Stimulated activated CD4-positive, alpha-beta T cell treated with anti-CD3 and anti-CD28 coated beads, Interleukin-12 subunit alpha, Interleukin-12 subunit beta, amount 100 ng/mL, for 4 hours (primary cell): Measurements from ENCODE around the gene WLS.

Experiments used
- DNase-seq: peaks from one replicate; pipeline ENCODE4 v3.0.0-alpha.2; 2020

Gene WLS

DNA sequence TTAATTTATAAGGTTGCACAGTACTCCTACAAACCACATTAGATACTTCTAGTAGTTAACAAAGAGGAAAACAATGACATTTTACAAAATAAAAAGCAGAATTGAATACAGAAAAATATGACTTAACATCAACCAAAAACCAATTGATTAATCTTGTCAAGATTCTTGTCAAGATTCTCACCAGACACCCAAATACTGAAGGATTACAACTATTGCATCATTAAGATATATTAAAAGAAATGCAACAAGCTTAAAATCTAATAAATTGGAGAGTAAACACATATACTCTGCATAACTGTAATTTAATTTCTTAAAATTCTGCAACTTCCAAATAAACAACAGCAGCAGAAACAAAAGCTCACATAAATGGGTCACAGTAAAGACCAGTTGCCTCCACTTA is 4.7 kb downstream of the WLS start:
- no peak for DNase-seq

DNA sequence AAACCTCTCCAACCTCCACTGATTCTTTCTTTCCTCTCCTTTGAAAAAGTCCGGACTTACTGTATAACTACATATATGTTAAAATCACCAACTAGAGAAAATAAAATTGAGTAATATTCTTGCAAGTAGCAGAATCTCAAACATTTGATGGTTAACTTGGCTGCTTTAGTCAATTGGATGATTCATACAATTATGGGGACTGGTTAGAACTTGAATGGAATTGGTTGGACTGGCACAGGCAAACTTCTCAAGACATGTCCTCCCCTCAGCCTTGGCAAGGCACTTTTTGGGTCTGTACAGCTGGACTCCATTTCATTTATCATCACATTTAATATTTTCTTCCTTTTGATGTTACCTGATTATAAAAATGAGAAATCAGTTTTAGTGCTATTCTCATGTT is 6.5 kb downstream of the WLS start:
- DNase-seq = no peak

DNA sequence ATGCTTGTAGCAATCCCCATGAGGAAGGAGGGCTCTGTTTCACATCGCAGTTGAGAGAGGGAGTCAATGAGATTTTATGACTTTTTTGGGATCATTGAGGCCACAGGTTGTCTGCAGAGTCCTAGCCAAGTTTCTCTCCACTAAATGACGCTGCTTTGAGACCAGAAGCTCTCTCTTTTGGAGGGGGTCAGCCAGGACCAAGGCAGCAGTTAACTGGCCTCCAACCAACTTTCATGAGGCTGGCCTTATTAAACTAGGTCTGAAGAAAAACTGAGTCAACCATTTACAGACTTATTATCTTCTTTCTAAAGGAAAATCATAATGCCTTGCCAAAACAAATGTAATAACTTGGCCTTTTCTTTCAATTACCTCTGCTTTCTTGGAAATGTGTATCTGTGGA is 8.6 kb downstream of the WLS start:
- DNase-seq = no peak

DNA sequence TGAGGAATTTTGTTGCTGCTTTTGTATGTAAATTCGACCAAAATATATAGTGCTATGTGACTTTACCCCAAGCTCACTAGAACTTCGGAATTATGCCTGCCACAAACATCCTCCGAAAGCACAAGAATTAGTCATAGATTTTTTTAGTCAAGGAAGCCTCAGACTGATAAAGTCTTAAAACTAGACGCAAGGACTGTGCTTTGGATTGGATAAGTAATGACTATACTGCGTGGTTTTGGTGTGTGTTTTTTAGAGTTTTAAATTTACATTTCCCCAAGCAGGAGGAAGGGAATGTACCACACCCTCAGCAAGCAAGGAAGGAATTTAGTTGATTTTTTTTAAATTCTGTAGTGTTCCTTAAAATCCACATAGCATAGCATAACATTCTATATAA is 10.3 kb downstream of the WLS start:
- DNase-seq = no peak

DNA sequence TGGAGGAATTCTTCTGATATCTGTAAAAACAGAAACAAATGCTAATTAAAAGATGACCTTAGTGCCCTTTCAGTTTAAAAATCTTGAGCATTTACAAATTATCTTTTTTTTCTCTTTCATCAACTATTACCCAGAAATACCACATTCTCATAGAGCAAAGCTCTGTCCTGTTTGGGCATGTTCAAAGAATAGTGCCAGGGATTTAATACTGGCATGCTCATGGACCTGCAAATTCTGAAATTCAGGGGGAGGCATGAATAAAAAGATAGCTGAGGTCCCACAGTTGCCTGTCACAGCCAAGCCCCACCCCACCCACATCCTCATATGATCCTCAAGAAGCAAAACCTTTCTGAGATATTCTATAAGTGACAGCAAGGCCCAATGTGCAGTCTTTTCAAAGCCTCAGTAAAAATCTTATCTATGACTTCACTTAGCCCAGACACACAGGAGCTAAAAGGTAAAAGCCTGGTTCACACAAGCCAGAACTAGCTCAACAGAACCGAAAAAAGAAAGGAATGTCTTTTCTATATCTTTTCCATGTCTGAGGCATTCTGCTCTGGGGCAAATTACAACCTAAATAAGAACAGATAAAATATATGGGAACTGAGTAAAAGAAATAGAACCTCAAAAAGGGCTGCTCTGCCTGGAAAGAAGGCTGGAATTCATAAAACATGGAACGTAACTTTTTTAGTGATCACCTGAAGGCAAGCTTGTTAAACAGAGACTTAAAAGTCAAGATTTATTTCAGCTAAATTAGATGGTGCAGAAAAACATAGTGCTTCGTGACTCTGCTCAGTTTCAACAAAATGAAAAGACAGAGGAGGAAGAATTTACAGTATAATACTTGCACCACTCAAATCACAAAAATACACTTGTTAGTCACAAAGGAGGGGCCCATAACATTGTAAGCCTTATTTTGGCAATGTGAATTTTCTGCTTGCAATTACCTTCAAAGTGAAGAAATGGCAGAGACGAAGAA is 11.0 kb downstream of the WLS start:
- DNase-seq = no peak

DNA sequence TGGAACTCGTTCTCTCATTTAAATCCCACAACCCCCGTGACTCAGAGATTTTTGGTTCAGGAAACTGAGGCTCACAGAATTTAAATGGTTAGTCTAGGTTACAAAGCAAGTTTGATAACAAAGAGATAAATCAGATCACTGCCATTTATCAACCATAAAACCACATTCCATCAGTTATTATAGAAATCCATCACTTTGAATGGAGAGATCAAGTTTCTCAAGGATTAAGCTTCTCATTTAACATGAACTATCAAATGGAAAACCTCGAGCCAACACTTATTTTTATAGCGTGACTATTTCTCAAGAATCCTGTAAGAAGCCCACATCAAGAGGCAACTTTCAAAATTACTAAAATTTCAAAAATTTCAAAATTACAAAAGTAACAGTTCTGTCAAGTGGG is 11.9 kb downstream of the WLS start:
- DNase-seq = no peak

DNA sequence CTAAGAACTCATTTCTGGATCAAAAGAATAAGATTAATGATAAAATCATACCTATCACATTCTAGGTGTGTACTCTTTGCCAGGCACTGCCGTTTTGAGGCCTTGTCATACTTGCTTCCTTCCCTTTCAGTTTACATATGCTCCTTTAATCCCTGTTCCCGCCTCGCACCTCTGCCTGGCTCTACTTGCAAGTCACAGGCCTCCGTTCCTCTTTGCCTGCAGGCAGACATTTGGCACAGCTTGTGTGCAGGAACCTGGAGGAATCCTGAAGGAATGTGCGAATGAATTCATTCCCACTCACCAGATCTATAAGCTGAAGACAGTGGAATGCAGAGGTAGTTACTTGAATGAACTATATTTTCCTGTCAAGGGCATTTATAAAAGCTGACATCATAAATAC is 13.8 kb downstream of the WLS start:
- no peak for DNase-seq

DNA sequence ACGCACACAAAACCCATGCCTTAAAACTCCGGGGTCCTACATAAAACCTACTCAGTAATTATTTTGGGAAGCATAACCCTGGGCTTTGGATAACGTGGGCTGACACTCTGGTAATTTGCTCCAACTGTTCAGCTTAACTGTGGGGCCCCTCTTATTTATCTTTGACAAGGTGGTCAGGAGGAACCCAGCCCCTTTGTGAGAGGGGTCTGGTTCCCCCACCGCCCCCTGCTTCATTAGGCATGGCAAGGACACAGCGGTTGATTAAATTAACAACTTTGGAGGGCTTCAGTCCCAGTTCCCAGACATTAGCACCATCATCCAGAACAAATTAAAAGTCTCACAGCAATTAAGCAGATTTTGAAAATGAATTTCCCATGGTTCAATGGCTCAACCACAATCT is 14.7 kb downstream of the WLS start:
- no peak for DNase-seq

DNA sequence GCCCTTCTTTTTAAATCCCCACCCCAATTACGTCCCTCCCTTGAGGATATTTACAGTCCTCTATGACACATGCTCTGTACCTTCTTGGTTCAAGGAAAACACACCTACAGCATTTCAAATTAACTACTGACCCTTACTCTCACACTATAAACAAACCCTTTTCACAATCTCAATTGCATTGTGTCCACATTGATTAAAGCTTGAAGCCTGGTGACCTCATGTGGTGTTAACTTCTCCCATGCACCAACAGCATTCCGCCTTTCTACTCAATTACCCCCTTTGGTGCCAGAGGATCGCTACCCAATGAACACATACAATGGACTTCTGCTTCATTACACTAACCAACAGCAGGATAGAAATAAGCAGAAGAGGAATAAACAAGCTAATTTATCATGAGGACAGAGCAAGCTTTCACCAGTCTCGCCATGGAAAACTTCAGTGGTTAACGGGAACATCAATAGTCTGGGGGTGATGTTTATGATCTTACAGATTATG is 15.2 kb downstream of the WLS start:
- no peak for DNase-seq

DNA sequence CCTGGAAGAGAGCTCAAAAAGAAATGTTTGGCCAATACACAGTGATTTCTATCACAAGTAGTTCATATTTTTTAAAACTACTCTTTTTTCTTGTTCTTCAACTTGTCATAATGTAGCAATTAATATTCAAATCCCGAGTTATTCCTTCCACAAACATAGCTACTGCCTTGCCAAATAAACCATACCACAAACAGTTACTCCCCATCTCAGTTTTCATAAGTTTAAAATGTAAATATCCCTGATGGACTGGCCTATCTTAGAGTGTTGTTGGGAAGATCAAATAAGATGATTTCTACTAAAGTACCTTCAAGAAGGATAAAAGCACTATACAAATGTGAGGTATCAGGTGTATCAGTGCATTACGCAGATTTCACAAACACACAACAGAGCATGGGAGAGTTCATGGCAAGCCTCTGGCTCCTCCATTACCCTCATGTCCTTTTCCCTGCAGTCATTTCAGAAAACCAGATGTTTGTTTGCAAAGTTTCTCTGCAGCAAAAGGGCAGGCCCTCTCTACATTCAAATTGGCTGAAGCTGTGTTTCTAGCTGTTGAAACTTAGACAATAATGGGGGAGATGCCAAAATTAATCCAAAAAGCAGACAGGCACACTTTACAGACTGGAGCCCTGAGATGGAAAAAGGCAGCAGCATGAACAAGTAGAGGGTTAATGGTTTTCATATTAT is 16.1 kb downstream of the WLS start:
- DNase-seq = no peak

DNA sequence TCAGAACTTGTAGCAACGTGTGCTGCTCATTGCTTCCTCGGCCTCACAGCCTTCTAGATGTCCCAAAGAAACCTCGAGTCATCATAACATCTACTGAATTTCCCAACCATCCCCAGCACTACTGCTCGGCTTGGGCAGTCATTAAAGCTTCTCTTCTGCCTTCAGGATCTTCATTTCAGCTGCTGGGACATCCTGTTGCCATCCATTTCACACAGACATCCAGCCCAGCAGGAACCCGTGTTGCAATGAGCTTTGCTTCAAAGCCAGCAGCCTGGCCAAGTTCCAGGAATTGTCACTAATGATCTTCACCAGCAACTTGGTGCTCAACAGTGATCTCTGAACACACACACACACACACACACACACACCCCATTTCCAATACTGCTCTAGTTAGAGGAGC is 18.5 kb downstream of the WLS start:
- no peak for DNase-seq

DNA sequence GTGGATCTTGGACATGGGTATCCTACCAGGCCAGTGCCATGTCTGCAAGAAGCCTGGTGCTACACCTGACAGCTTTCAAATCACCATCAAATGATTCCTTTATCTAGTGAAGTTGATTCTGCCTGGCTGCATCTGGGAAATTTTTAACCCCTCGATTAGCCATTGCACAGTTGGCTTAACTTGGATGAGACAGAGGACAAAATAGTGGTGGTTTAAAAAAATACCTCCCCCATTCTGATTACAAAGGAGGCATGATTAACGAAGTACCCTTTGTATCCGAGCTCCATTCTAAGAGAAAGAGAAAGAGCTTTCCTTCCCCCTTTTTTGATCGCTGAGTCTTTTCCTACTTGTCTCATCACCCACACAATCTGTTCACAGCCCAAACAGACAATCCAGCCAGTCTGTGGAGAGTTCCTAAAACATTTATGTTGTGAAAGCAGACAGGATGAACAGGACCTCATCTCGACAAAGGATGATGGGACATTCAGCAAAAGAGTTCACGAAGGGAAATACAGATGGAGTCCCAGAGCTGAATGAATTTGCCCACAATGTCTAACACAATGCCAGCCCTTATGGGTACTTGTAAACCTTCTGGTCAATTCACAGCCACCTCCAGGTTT is 20.5 kb downstream of the WLS start:
- DNase-seq = no peak

DNA sequence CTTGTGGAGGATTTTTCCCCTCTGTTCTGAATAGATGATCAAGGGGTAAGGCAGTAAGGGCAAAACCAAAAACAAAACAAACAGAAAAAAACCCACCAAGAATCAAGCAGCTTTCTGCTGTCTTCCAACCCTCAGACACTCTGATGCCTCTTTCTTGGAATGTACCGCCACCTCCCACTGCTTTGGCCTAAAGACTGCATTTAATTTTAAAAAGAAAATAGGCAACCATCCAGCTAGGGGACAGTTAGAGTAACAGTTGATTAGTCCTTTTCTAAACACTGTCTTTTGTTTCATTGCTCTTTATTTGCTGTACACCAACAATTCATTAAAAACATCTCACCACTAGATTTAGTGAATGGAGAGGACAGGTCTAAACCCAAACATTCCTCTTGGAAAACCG is 21.5 kb downstream of the WLS start:
- DNase-seq = no peak

DNA sequence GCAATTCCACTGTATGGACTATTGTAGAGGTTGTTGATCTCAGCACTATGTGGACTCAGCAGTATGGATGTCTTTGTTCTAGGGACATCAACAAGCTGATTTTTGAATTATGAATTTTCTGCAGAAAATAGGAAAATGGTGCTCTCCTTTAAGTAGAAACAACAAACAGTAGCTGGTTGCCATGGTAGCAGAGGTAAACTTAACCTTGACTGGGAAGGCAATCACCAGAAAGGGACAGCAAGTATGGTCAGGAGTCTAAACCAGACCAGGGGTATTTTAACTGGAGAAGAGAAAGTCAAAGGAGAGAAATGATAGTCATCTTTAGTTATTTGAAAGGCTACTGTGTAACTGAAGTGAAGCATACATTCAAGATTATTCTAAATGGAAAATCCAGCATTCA is 22.3 kb downstream of the WLS start:
- no peak for DNase-seq

DNA sequence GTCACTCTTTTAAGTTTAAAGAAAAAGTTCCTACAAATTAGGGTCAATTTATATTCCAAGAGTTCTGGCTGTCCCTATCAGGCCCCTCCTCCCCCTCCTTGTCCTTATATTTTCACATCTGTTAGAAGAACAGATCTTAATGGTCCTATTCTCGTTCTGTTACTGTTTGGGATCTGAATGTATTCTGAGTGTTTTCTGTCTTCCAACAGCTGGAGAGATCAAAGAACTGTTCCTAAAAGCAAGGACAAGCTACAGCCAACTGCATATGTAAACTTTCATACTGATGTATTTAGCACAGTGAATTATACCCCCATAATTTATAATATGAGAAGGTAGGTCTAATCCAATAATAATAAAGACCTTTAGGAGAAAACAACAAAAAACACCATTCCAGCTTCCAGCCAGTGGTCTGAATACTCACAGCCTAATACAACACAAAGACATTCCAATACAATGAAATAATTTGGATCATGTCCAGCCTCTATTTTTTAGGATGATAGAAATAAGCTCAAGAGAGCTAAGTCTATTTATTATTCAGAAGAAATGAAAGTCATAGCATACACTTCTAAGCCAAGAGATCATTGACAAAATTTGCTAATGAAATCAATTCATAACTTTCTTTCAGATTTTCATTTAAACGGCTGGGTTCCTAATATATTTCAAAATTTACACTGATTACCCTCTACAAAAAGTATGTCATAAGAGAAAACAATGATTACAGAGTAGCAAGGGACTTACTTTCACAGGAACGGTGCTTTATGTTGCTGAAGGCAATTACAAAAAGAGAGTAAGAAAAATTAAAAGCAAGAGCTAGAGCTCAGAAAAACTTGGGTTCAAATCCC is 25.3 kb downstream of the WLS start:
- no peak for DNase-seq

DNA sequence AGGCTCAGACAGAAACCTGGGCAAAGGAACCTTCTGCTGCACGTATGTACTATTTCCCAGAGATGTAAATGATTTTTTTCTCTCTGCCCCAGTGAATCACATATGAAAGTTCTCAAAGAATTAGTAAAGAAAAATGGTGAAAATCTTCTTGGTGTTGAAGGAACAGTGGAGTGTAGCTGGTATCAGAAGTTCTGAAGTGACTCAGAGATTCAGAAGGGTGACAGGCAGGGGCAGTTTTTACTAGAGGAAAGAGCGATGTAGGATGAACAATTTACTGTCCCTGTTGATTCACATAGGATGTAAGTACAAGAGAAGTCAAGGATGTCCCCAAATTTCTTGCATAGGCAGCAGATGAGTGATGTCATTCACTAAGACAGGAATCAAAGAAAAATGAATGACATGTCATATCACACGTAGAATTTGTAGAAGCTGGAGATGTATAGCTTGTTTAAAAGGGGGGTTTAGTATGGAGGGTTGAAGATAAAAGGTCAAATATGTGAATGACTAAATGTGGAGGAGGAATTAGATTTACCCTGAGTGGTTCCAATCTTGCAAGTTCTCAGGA is 26.4 kb downstream of the WLS start:
- DNase-seq = no peak

DNA sequence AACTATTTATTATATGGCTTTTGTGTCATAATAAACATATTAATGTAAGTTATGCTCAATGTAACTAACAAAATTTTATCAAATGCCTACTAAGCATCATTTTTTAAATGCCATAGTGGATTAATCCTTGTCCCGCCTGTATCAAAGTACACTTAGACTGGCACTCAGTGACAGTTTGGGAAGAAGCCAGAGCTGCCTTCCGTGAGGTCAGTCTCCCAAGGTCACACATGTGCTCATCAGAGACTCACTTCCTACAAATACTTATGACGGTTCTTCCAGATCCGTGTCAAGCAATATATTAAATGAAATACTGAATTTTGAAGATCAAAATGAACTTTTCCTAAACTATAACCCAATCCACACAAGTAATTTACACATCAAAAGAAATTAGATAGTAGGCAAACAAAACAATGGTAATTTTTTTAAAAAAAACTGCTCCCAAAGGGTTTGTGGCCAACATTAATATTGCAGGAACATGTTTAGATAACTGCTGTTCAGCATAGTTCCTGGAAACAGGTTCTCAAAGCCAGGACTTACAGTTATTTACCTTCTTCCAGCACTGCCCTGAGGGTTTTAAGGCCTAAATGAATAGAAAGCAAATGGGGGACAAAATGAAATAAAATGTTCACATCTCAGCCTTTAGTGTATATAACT is 27.2 kb downstream of the WLS start:
- DNase-seq = no peak

DNA sequence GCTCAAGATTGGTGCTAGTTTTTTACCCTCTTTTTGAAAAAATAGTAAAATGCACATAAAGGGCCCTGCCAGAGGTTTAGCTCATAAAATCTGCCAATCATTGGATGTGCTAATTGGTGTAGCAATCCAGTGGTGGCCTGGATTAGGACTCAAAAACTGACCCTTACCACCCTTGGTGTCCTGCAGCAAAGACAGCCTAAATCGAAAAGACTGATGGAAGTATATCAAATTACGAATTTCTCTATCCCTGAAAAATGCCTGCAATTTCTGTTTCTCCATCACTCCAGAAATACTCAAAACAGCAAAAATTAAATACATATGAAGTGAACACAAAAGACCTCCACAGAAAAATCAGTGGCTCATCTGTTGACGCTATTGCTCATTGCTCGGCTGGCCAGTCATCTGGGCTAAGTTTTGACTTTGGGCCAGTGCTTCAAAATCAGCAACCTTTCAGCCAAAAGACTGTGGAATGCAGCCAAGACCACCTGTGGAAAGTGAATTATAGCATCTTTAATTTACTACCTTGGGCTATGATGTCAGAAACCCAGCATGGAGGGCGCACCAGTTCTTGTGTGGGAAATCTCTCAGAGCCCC is 30.0 kb downstream of the WLS start:
- no peak for DNase-seq

DNA sequence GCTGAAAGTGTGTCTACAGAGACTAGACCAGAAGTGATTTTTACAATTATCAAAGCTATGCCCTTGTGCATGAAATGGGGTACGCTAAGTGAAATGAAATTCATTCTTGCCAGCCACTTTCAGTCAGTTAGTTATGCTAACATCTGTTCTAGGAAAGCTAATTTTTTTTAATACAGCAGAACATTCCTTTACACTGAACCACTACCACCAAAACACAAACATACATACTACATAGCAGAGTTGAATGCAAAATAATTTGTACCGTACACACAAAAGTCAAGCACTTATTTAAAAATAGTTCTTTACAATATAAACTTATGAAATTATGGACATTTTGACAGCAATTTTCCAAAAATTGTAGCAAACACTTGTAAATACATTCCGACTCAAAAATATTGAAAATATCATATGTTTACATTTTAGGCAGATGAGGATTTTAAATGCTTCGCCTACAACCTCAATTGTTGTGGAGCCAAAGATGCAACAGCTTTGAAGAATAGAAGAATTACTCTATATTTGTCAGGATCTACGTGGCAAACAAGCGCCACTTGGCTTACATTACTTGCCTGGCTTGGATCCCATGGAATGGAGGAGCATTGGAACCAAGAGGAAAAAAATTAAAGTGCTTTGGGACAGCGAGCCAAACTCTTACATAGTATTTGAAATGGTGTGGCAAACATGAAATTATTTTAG is 30.6 kb downstream of the WLS start:
- DNase-seq = no peak

DNA sequence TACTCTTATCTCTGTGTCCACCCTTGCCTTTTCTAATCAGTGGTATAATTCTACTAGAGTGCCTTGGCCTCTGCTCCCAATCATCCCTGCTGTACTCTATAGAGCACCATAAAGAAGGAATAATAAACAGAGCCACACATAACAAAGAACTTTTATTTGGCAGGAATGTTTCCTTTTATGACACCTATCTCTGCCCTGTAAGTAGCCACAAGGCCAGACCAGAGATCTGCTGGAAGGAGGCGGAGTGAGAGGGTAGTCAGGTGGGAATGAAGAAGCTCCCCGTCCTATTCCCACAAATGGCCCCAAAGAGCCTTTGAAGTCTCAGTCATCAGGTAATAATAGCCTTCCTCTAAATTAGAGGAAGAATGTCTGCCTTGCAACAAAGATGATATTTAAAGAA is 32.7 kb downstream of the WLS start:
- DNase-seq = no peak

DNA sequence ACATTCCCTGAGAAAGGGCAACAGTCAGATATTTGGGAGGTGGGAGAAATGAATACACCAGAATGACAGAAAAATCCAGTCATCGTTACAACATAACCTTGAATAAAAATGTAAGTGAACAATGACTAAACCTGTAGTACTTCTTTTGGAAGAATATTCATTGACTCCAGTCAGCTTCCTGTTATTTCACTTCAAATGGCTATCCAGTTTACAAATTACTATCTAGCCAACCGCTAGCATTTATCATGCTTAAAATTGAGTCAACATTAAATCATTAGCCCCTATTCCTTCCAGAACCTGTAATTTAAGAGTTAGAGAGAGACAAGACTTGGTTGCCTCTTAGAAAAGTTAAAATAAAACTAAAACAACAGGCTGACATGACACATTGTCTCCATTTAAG is 33.6 kb downstream of the WLS start:
- no peak for DNase-seq
